PC-9 (cell line): ENCODE data around the gene HMX1.

Source experiments
- CTCF ChIP-seq: fragments of 200-600 bp; sonication (generic); conservative IDR thresholded peaks from 2 replicates; pipeline ENCODE4 v1.6.1; 2017; ENCODE audit warnings: mixed run types, antibody characterized with exemption, mild to moderate bottlenecking, moderate library complexity
- EZH2 ChIP-seq: fragments of 200-600 bp; sonication (generic); IDR thresholded peaks from 2 replicates; pipeline ENCODE4 v1.8.0; 2017; ENCODE audit warnings: antibody characterized with exemption, low read depth

GRCh38 chr4:8829584-8829983, 42.1 kb downstream of the HMX1 start:
- no peak for TF ChIP-seq CTCF
- no peak for TF ChIP-seq EZH2
